Fibroblast of lung (primary cell): Measurements from ENCODE around the gene SBK3. TPM values are rescaled to one million over a fixed set of nuclear protein-coding genes. Genes with fewer than 3 reads are reported as not detected.

Experiments
- DNase-seq, 2 donors: peaks; one replicate each; pipeline versions ENCODE4 v3.0.0 to v3.0.0-alpha.2; 2010; ENCODE audit warnings: low read depth in 2 of 2
- H2AFZ ChIP-seq: 2 replicates; pipeline ENCODE4 v1.5.1; 2012; ENCODE audit warnings: low read length, control low read depth, inconsistent platforms
- H3K27ac ChIP-seq: 2 replicates; pipeline ENCODE4 v1.5.1; 2011; ENCODE audit warnings: low read length, control low read depth; ENCODE audit not compliant: insufficient read depth
- H3K27me3 ChIP-seq: 2 replicates; pipeline ENCODE4 v1.5.1; 2011; ENCODE audit warnings: mild to moderate bottlenecking, low read length; ENCODE audit not compliant: control insufficient read depth, insufficient read depth
- H3K36me3 ChIP-seq: 2 replicates; pipeline ENCODE4 v1.5.1; 2011; ENCODE audit warnings: low read length; ENCODE audit not compliant: control insufficient read depth, insufficient read depth
- H3K4me1 ChIP-seq: 2 replicates; pipeline ENCODE4 v1.5.1; 2011; ENCODE audit warnings: low read length; ENCODE audit not compliant: control insufficient read depth, insufficient read depth; ENCODE audit errors: extremely low read depth
- H3K4me2 ChIP-seq: 2 replicates; pipeline ENCODE4 v1.5.1; 2011; ENCODE audit warnings: low read length, control low read depth; ENCODE audit not compliant: insufficient read depth; ENCODE audit errors: extremely low read depth
- H3K4me3 ChIP-seq, 4 experiments: fragments of 200-600 bp in 1 of 4; sonication (generic) in 1 of 4; replicated peaks in 1 of 4; 2 replicates each; pipeline ENCODE4 v1.5.1; 2011 to 2016; ENCODE audit warnings: low read length in 4 of 4, low read depth in 3 of 4, mild to moderate bottlenecking in 3 of 4, control low read depth in 2 of 4, inconsistent platforms in 1 of 4, mixed read lengths in 1 of 4; ENCODE audit not compliant: insufficient read depth in 1 of 4; ENCODE audit errors: control extremely low read depth in 1 of 4
- H3K79me2 ChIP-seq: 2 replicates; pipeline ENCODE4 v1.5.1; 2012; ENCODE audit warnings: mild to moderate bottlenecking, low read length, inconsistent platforms; ENCODE audit not compliant: control insufficient read depth, insufficient read depth
- H3K9ac ChIP-seq: 2 replicates; pipeline ENCODE4 v1.5.1; 2011; ENCODE audit warnings: mild to moderate bottlenecking, low read length, control low read depth; ENCODE audit not compliant: insufficient read depth
- H3K9me3 ChIP-seq: 2 replicates; pipeline ENCODE4 v1.5.1; 2012; ENCODE audit warnings: low read depth, low read length; ENCODE audit not compliant: control insufficient read depth, insufficient read depth
- H4K20me1 ChIP-seq: 2 replicates; pipeline ENCODE4 v1.5.1; 2011; ENCODE audit warnings: low read length; ENCODE audit not compliant: control insufficient read depth, insufficient read depth; ENCODE audit errors: extremely low read depth
- EZH2 ChIP-seq: IDR thresholded peaks from 2 replicates; pipeline ENCODE4 v1.5.1; 2012; ENCODE audit warnings: low read length, control low read depth, mild to moderate bottlenecking; ENCODE audit errors: missing control alignments
- polyA plus RNA-seq, 2 donors: library from polyadenylated mRNA; depleted of rRNA in 1 of 2; stranded (reverse) in 1 of 2; unstranded in 1 of 2; fragments of >200 nt; gene quantifications; 2 replicates each; pipeline ENCODE4 v1.2.1, GENCODE V29; 2011 to 2012; ENCODE audit warnings: missing spikeins in 1 of 2
- total RNA-seq: library from RNA; depleted of rRNA; stranded (reverse); fragments of >200 nt; gene quantifications from 2 replicates; pipeline ENCODE4 v1.2.1, GENCODE V29; 2014
- TF ChIP-seq, protein P1 (sequence below), 2 donors: IDR thresholded peaks in 1 of 2; conservative IDR thresholded peaks in 1 of 2; 1 replicate in 1 of 2; 2 replicates in 1 of 2; pipeline ENCODE4 v1.5.1; 2011 to 2012; ENCODE audit warnings: low read length in 2 of 2, control low read depth in 1 of 2, inconsistent platforms in 1 of 2, low read depth in 1 of 2, mild to moderate bottlenecking in 1 of 2

Gene SBK3
- total and polyA plus RNA-seq, 2 donors (not counting 1 experiment from before 2014, with no cell fraction given), result 0.66 TPM; not detected in 1

DNA sequence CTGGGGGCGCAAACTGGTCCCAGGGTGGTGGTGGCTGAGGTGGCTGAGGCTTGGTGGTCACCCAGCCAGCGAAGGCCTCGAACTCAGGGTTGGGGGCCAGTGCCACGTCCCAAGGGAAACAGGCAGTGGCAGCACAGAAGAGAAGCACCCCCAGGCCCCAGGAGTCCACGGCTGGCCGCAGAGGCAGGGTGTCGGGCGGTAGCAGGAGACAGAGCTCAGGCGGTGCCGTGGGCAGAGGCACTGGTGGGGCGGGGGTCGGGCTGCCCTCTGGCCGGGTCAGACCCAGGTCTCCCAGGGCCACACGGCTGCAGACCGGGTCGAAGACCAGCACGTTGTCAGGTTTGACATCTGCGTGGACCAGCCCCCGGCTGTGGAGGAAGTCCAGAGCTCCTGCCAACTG, 4.3 kb downstream of the SBK3 start:
- H3K9ac ChIP-seq, result no peak overlapping the region
- peaks cover 8% of the 10 kb centered on the region for H3K4me1 ChIP-seq
- H3K9me3 ChIP-seq, result no peaks in the 10 kb centered on the region

DNA sequence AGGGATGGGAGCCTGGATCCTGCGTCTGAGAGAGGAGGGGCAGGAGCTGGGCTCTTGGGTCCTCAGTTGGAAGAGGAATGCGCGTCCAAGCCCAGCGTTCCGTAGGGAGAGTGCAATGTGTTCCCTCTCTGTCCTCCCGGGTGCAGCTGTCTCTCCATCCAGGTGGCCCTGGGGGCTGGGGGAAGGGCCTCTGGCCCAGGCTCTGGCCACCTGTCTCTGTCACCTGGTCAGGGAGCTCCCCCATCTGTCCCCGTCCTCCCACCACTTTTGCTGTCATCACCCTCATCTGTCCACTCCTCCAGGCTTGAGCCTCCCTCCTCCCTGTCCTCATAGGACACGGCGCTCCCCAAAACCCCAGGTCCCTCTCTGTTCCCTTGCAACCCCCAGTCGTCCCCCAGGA, 4.7 kb downstream of the SBK3 start:
- H3K27ac ChIP-seq, result no peak overlapping the region
- no peak overlapping the region for H3K4me2 ChIP-seq
- TF ChIP-seq EZH2, result no peak
- TF ChIP-seq, protein P1, sequence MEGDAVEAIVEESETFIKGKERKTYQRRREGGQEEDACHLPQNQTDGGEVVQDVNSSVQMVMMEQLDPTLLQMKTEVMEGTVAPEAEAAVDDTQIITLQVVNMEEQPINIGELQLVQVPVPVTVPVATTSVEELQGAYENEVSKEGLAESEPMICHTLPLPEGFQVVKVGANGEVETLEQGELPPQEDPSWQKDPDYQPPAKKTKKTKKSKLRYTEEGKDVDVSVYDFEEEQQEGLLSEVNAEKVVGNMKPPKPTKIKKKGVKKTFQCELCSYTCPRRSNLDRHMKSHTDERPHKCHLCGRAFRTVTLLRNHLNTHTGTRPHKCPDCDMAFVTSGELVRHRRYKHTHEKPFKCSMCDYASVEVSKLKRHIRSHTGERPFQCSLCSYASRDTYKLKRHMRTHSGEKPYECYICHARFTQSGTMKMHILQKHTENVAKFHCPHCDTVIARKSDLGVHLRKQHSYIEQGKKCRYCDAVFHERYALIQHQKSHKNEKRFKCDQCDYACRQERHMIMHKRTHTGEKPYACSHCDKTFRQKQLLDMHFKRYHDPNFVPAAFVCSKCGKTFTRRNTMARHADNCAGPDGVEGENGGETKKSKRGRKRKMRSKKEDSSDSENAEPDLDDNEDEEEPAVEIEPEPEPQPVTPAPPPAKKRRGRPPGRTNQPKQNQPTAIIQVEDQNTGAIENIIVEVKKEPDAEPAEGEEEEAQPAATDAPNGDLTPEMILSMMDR (conservative IDR thresholded peaks at IDR 0.05 in 1 of 2, IDR thresholded peaks at IDR 0.05 in 1 of 2; ENCODE audit: low read depth in 1 of 2, low read length in 2 of 2), result no peak
- H3K4me3 ChIP-seq, result no peak overlapping the region
- DNase-seq, result no peak
- H3K36me3 ChIP-seq, result no peaks in the 10 kb centered on the region
- H2AFZ ChIP-seq, result no peak overlapping the region
- H3K4me1 ChIP-seq, result peaks cover 5% of the 10 kb centered on the region
- H4K20me1 ChIP-seq, result no peaks in the 10 kb centered on the region
- no peaks in the 10 kb centered on the region for H3K79me2 ChIP-seq
- no peaks in the 10 kb centered on the region for H3K9me3 ChIP-seq
- no peak overlapping the region for H3K9ac ChIP-seq
- no peaks in the 10 kb centered on the region for H3K27me3 ChIP-seq

More for the DNA sequence above, 4.3 kb downstream of the SBK3 start:
- TF ChIP-seq, protein P1 (conservative IDR thresholded peaks at IDR 0.05 in 1 of 2, IDR thresholded peaks at IDR 0.05 in 1 of 2; ENCODE audit: low read depth in 1 of 2, low read length in 2 of 2), result no peak
- no peak for TF ChIP-seq EZH2
- Histone ChIP-seq H4K20me1 (no peaks in the 10 kb centered on the region), H3K4me3 (no peak overlapping the region), H3K4me2 (no peak overlapping the region), H3K36me3 (no peaks in the 10 kb centered on the region), H3K27ac (no peak overlapping the region), H3K27me3 (no peaks in the 10 kb centered on the region), H2AFZ (no peak overlapping the region), H3K79me2 (no peaks in the 10 kb centered on the region)
- no peak for DNase-seq

DNA sequence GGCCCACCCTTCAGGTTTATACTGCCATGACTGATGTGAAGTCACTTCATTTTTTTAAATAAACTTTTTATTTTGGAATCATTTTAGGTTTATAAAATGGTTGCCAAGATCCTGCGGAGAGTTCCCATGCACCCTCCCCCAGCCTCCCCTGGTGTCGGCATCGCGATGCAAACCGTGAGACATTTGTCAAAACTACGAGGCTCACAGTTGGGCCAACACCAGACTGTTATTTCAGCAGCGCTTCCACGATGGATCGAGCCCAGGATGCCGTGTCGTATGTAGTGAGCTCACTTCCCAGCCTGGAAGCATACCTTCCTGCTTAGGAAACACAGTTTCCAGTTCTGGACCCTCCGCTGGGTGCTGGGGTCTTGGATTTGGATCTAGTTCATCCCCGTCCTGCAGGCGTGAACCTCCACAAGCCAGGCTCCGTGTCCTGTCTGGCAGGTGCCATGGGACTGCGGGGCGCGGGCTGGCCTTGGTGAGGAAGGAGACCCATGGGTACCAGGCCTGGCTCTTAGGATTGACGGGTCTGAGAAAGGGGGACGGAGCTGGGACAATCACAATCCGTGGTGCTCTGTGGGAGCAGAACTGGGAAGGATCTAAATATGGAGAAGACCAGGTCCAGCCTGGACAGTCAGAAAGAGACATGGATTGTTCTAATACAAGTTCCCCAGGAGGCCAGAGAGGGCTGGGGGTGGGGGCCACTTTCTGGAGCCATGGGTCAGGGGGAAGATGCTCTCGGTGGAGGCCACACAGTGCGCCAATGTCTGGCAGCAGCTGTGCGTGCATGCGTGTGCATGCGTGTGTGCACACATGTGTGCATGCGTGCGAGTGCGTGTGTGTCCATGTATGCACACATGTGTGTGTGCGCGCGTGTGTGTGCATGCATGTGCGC, 6.0 kb downstream of the SBK3 start:
- no peaks in the 10 kb centered on the region for H3K4me1 ChIP-seq
- no peaks in the 10 kb centered on the region for H3K27me3 ChIP-seq
- H3K4me2 ChIP-seq, result no peak overlapping the region
- no peaks in the 10 kb centered on the region for H3K79me2 ChIP-seq
- H3K4me3 ChIP-seq, result no peak overlapping the region
- TF ChIP-seq, protein P1 (conservative IDR thresholded peaks at IDR 0.05 in 1 of 2, IDR thresholded peaks at IDR 0.05 in 1 of 2; ENCODE audit: low read depth in 1 of 2, low read length in 2 of 2), result no peak
- no peak for TF ChIP-seq EZH2
- H4K20me1 ChIP-seq, result no peaks in the 10 kb centered on the region
- H2AFZ ChIP-seq, result no peak overlapping the region
- no peak overlapping the region for H3K9ac ChIP-seq
- no peaks in the 10 kb centered on the region for H3K36me3 ChIP-seq
- no peak overlapping the region for H3K27ac ChIP-seq
- no peaks in the 10 kb centered on the region for H3K9me3 ChIP-seq
- DNase-seq, result no peak
